Retinal pigment epithelial cell (primary cell): ENCODE results near the gene MGAT5B.
"Not testable (repeated sequence)": the region's sequence is repeated elsewhere in the genome, so short reads cannot be mapped to it uniquely, and the experiment has no call there.

Experiments used
- DNase-seq: peaks from one replicate; pipeline ENCODE4 v3.0.0-alpha.2; 2010; ENCODE audit warnings: low read depth
- H3K4me3 ChIP-seq: 2 replicates; pipeline ENCODE4 v1.5.1; 2011; ENCODE audit warnings: mild to moderate bottlenecking, low read length, control low read depth, moderate library complexity
- TF ChIP-seq, protein P1 (sequence below): conservative IDR thresholded peaks from 2 replicates; pipeline ENCODE4 v1.5.1; 2011; ENCODE audit warnings: low read depth, low read length, control low read depth, inconsistent platforms

The MGAT5B gene

DNA sequence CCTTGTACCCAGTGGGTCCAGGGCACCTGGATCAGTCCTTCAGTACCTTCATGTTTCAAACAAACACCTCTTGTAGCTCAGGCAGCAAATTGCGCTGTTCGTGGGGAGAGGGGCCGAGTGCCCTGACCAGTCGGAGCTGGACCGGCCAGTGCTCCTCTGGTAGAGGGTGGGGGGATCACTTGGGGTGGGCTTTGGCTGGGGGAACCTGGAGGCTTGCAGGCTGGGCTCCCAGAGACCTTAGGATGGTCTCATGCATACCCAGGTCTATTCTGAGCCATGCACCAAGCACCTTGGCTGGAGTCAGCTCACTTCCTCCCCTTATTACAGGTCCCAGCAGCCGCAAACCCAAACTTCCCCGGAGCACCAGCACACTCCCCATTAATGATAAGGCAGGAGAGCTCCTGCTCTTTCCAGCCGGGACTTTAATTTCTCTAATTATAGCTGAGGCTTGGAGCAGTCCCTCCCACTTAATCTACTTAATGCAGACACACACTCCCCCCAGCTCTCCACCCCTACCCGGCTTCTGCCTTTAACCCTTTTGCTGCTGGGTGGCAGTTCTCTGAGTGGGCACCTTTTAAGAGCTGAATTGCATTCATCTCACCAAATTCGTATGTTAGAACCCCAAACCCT, 26.3 kb upstream of the MGAT5B start:
- H3K4me3 ChIP-seq, result no peak overlapping the region
- TF ChIP-seq, protein P1, sequence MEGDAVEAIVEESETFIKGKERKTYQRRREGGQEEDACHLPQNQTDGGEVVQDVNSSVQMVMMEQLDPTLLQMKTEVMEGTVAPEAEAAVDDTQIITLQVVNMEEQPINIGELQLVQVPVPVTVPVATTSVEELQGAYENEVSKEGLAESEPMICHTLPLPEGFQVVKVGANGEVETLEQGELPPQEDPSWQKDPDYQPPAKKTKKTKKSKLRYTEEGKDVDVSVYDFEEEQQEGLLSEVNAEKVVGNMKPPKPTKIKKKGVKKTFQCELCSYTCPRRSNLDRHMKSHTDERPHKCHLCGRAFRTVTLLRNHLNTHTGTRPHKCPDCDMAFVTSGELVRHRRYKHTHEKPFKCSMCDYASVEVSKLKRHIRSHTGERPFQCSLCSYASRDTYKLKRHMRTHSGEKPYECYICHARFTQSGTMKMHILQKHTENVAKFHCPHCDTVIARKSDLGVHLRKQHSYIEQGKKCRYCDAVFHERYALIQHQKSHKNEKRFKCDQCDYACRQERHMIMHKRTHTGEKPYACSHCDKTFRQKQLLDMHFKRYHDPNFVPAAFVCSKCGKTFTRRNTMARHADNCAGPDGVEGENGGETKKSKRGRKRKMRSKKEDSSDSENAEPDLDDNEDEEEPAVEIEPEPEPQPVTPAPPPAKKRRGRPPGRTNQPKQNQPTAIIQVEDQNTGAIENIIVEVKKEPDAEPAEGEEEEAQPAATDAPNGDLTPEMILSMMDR, result no peak
- no peak for DNase-seq

DNA sequence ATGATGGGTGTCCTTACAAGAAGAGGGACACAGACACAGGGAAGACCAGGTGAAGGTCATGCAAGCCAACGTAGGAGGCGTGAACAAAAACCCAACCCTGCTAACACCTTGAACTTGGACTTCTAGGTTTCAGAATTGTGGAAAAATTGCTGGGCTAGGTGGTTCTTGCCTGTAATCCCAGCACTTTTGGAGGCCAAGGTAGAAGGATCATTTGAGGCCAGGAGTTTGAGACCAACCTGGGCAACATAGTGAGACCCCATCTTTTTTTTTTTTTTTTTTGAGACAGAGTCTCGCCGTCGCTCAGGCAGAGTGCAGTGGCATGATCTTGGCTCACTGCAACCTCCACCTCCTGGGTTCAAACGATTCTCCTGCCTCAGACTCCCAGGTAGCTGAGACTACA, 25.1 kb upstream of the MGAT5B start:
- H3K4me3 ChIP-seq, DNase-seq: not testable (repeated sequence)

DNA sequence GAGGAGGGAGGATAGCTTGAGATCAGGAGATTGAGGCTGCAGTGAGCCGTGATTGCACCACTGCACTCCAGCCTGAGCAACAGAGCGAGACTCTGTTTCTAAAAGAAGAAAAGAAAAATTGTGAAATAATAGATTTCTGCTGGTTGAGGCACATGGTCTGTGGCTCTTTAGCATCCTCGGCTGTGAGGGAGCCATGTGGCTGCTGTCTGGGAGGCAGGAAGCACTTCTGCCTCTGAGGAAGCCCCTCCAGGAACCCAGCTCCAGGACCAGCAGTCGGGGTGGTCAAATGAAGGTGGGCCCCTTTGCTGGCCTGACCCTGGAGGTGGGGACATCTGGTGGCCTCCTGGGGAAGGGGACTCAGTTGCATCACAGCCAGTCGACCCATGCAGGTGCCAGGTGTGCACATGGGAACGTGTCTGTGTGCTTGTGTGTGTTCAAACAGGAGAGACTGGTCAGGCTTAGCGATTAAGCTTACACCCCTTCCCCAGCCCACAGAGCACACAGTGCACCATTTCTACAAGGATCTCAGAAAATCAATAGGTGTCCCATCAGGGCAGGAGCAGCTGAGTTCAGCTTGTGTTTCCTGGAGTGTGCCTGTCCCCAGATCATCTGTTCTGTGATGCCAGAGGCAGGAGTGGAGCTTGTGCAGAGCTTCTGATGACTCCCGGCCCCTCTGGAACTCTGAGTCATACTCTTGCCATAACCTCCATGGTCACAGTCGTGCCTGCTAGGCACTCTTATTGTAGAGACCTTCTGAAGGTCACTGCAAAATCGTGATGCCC, 24.3 kb upstream of the MGAT5B start:
- no peak for DNase-seq
- TF ChIP-seq, protein P1, result no peak

DNA sequence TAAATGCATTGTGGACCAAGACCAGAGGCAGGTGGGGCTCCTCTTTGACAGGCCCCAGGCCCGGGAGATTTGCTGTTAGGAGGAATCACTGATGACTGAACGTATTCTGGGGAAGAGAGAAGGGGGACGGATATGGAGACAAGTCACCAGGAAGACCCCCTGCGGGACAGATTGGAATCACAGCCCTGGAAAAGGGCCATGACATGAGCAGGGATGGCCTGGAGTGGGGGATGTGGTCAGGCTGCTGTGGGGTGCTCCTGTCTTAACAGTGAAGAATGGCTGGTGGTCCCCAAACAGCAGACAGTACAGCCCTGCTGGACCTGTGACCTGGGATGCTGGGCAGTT, 23.7 kb upstream of the MGAT5B start:
- DNase-seq, result no peak
- H3K4me3 ChIP-seq, result no peak overlapping the region
- TF ChIP-seq, protein P1, result no peak

More for the DNA sequence above, 24.3 kb upstream of the MGAT5B start:
- H3K4me3 ChIP-seq, result no peak overlapping the region

DNA sequence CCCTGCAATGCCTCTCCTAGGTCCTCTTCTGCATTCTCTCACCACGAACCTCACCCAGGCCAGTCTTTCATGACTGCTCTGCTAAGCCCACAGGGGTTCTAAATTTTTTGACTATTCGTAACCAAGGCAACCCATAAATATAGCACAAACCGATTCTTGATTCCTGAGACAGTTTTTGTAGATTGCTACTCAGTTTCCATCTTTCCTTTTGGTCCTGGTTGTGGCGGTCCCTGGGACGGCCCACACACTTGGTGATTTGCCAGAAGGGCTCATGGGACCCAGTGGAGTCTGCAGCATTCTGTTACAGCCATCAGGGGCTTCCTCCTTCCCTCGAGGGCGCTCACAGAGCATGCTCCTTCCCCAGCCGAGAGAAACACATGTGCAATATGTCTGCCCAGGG, 23.4 kb upstream of the MGAT5B start:
- DNase-seq, result no peak
- TF ChIP-seq, protein P1, result no peak
- H3K4me3 ChIP-seq, result no peak overlapping the region

DNA sequence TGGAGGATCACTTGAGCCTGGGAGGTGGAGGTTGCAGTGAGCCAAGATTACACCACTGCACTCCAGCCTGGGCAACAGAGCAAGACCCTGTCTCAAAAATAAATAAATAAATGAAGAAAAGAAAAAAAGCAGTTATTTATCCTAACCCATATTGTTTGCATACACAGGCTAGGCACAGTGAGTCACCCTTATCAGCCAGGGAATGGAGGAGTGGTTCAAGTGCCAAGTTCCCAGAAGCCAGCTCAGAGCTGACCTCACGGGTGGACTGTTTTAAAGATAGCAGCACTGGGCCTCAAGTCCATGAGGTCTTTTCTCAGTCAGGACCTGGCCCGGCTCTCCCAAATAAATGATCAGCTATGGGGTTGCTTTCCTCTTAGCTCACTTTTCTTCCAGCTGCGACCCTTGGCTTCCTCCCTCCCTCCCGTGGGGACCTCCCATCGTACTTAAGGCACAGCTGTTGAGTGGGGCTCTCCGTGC, 22.6 kb upstream of the MGAT5B start:
- DNase-seq, result no peak
- TF ChIP-seq, protein P1, result no peak
- H3K4me3 ChIP-seq, result no peak overlapping the region

DNA sequence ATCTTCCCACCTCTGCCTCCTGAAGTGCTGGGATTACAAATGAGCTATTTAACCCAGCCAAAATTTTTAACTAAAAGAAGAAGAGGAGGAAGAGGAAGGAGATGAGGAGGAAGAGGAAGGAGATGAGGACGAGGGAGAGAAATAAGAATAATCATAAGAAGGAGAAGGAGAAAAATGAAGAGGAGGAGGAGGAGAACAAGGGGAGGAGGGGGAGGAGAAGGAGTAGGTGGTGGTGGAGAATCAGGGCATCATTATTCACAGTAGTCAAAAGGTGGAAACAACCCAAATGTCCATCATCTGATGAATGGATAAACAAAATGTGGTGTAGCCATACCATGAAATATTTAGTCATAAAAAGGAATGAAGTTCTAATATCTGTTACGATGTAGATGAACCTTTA, 21.2 kb upstream of the MGAT5B start:
- H3K4me3 ChIP-seq, result no peak overlapping the region
- TF ChIP-seq, protein P1, result no peak
- no peak for DNase-seq
